Measurements from ENCODE around the gene VSTM2B.

DNA sequence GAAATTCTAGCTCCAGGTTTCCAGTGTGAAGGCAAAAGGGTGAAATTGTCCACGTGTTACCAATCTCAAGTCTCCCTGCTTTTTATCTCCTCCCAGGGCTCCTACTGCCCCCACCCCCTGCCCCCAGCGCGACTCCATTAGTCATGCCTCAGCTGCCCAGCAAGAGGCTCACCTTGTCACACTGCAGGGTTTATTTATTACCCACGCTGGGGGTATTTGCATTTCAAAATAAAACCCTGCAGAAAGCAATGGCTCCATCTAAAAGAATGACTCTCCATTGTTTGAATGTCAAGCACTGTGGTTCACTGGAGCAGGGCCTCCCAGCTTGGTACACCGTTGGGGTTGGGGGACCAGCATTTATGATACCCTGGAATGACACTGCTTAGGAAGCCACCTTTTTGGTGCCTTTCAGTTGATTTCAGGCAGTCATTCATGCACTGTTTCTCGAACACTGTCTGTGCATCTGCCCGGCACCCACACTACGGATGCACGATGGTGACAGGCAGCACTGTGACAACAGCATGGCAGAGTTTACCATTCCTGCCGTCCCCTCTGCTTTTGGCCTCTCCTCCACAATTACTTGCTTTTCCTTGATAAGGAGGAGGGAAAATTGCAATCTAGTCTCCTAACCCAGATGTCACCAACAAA, 70.4 kb downstream of the VSTM2B start:
- TF ChIP-seq YY1 (IDR thresholded peaks at IDR 0.05) (no peak), CTCF (IDR thresholded peaks at IDR 0.05; ENCODE audit: low read depth, low read length, missing input control) (no peak), JUND (IDR thresholded peaks at IDR 0.05) (no peak)
